Parathyroid adenoma (tissue), 2 donors: Measurements from ENCODE around the gene ABHD1.
"Not testable (repeated sequence)": the region's sequence is repeated elsewhere in the genome, so short reads cannot be mapped to it uniquely, and the experiment has no call there.

ENCODE experiments used
- H2AFZ ChIP-seq: fragments of 300-600 bp; sonication (generic); one replicate; pipeline ENCODE4 v1.7.0; 2017; ENCODE audit warnings: antibody characterized with exemption, mild to moderate bottlenecking
- H3K27ac ChIP-seq: fragments of 300-600 bp; sonication (generic); one replicate; pipeline ENCODE4 v1.7.0; 2017
- H3K27me3 ChIP-seq: fragments of 300-600 bp; sonication (generic); one replicate; pipeline ENCODE4 v1.7.0; 2017; ENCODE audit warnings: low read length; ENCODE audit not compliant: control insufficient read depth, insufficient read depth
- H3K36me3 ChIP-seq: fragments of 300-600 bp; sonication (generic); one replicate; pipeline ENCODE4 v1.7.0; 2017; ENCODE audit warnings: low read length; ENCODE audit not compliant: control insufficient read depth, insufficient read depth
- H3K4me1 ChIP-seq: fragments of 300-600 bp; sonication (generic); one replicate; pipeline ENCODE4 v1.7.0; 2017; ENCODE audit warnings: control low read depth
- H3K4me2 ChIP-seq: fragments of 300-600 bp; sonication (generic); one replicate; pipeline ENCODE4 v1.7.0; 2017; ENCODE audit warnings: low read length
- H3K4me3 ChIP-seq: fragments of 300-600 bp; sonication (generic); one replicate; pipeline ENCODE4 v1.7.0; 2017; ENCODE audit warnings: low read depth, low read length
- H3K79me2 ChIP-seq: fragments of 300-600 bp; sonication (generic); one replicate; pipeline ENCODE4 v1.7.0; 2017; ENCODE audit warnings: control low read depth
- H3K9ac ChIP-seq: fragments of 300-600 bp; sonication (generic); one replicate; pipeline ENCODE4 v1.7.0; 2017; ENCODE audit warnings: mild to moderate bottlenecking
- H3K9me3 ChIP-seq: fragments of 300-600 bp; sonication (generic); one replicate; pipeline ENCODE4 v1.7.0; 2017; ENCODE audit warnings: low read length; ENCODE audit not compliant: control insufficient read depth
- TF ChIP-seq, protein P1 (sequence below): fragments of 300-600 bp; sonication (generic); IDR thresholded peaks from one replicate; pipeline ENCODE4 v1.7.0; 2017; ENCODE audit warnings: antibody characterized with exemption, mild to moderate bottlenecking
- donor health status: primary hyperparathyroidism.

The ABHD1 gene

DNA sequence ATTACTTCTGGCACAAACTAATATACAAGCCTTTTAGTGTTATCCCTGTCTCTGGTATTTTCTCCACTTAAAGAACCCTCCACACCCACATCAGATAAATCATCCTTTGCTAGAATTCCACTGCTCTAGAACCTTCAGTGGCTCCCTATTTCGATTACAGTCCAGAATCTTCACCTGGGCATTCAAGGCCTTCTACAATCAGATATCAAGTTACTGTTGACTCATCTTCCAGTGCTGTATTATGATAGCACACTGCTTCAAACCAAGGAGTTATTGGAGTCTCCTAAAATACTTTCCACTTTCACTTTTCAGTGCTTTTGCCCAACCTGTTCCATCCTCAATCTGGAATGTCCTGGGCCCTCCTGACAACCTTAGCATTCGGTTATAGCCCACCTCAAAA is 8.1 kb upstream of the ABHD1 start:
- Histone ChIP-seq H2AFZ (no peak overlapping the region), H3K27me3 (peaks cover 3% of the 10 kb centered on the region), H3K4me2 (no peak overlapping the region), H3K9me3 (no peaks in the 10 kb centered on the region), H3K4me3 (no peak overlapping the region), H3K79me2 (no peaks in the 10 kb centered on the region), H3K36me3 (no peaks in the 10 kb centered on the region), H3K27ac (no peak overlapping the region), H3K4me1 (no peaks in the 10 kb centered on the region), H3K9ac (no peak overlapping the region)
- TF ChIP-seq, protein P1, sequence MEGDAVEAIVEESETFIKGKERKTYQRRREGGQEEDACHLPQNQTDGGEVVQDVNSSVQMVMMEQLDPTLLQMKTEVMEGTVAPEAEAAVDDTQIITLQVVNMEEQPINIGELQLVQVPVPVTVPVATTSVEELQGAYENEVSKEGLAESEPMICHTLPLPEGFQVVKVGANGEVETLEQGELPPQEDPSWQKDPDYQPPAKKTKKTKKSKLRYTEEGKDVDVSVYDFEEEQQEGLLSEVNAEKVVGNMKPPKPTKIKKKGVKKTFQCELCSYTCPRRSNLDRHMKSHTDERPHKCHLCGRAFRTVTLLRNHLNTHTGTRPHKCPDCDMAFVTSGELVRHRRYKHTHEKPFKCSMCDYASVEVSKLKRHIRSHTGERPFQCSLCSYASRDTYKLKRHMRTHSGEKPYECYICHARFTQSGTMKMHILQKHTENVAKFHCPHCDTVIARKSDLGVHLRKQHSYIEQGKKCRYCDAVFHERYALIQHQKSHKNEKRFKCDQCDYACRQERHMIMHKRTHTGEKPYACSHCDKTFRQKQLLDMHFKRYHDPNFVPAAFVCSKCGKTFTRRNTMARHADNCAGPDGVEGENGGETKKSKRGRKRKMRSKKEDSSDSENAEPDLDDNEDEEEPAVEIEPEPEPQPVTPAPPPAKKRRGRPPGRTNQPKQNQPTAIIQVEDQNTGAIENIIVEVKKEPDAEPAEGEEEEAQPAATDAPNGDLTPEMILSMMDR, result no peak

DNA sequence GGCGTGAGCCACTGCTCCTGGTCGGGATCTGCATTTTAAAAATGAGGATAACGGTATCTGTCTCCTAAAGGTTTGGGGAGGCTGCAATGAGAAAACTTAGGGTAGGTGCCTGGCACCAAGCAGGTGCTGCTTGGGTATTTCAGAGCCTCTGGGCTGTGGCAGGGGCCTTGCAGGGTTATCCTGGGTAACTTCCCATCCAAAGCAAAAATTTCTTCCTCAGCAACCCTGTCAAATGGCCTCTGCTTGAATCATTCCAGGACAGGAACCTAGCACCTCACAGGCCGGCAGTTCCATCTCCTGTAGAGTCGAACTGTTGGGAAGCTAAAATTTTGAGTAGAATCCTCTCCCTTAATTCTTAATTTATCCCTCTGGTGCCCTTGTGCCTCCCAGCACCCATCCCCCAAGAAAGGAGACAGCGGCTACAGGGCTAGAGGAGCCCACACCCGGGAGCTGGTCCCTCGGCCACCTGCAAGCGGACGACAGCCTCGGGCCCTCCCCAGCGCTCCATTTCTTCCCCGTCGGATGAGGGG is 5.6 kb upstream of the ABHD1 start:
- TF ChIP-seq, protein P1, result no peak
- Histone ChIP-seq H3K9me3 (no peaks in the 10 kb centered on the region), H2AFZ (peak overlapping the region; percentile 46), H3K27me3 (peaks cover 3% of the 10 kb centered on the region), H3K36me3 (no peaks in the 10 kb centered on the region), H3K27ac (no peak overlapping the region), H3K4me3 (no peak overlapping the region), H3K9ac (no peak overlapping the region), H3K4me1 (no peaks in the 10 kb centered on the region), H3K79me2 (no peaks in the 10 kb centered on the region), H3K4me2 (no peak overlapping the region)

DNA sequence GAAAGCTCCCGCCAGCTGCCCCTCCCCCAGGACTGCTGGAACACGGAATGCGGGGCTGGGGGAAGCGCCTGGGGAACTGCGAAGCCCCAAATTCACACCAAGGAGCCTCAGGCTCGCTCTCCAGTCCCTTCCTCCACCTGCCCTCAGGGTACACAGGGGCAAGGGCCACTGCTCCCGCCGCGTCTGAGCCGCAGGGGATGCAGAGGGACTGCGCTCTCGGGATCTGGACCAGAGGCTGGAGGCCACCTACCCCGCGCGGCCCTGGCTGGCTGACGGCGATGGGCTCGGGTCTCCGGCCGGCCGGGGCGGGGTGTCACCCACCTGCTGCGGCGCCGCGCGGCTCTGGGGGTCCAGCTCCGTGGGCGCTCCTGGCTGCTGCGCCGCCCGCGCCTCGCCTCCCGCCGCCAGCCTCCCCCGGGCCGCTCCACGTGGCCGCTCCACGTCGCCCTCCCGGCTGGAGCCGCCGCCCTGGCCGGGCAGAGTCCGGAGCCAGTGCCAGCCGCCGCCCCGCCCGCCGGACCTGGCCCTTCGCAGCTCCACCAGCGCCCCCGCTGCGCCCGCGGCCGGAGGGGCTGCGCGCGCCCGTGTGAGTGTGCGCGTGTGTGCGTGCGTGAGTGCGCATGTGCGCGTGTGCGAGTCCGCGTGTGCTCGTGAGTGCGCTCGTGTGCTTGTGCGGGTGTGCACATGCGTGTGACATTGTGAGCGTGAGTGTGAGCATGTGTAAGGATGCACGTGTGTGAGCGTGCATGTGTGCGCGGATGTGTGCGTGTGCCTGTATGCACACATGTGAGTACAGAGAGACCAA is 4.9 kb upstream of the ABHD1 start, which contains the start of gene CGREF1:
Gene CGREF1 (minus strand): TSS at position 604 of the 805 bp plus-strand sequence. CDS start 14,762 bp downstream, outside the sequence.
- Histone ChIP-seq H3K27ac (no peak within 1 kb of the TSS), H3K4me3 (no peak within 1 kb of the TSS), H3K9me3 (no peaks in the 10 kb centered on the region), H3K27me3 (peaks cover 3% of the 10 kb centered on the region), H3K36me3 (no peaks in the 10 kb centered on the region), H2AFZ (peak within 1 kb of the TSS; percentile 46), H3K4me2 (peak within 1 kb of the TSS; percentile 32), H3K4me1 (no peaks in the 10 kb centered on the region), H3K79me2 (no peaks in the 10 kb centered on the region), H3K9ac (no peak within 1 kb of the TSS)
- TF ChIP-seq, protein P1, result no peak

DNA sequence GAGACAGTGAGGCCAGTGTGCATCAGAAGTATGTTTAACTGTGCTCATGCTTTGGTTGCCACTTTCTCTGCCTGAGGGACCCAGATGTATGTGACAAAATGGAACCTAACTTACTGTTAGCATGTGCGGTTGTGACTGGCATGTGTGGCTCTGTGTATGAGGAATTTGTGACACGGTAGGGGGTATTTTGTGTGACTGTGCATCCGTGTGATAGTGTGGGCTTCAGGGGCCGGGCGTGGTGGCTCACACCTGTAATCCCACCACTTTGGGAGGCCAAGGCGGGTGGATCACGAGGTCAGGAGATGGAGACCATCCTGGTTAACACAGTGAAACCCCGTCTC is 4.3 kb upstream of the ABHD1 start:
- peak overlapping the region; percentile 42 for H2AFZ ChIP-seq
- not testable (repeated sequence) for H3K36me3 ChIP-seq, H3K4me2 ChIP-seq, H3K4me3 ChIP-seq, H3K27me3 ChIP-seq, H3K9ac ChIP-seq, H3K4me1 ChIP-seq, H3K27ac ChIP-seq, H3K79me2 ChIP-seq, H3K9me3 ChIP-seq

DNA sequence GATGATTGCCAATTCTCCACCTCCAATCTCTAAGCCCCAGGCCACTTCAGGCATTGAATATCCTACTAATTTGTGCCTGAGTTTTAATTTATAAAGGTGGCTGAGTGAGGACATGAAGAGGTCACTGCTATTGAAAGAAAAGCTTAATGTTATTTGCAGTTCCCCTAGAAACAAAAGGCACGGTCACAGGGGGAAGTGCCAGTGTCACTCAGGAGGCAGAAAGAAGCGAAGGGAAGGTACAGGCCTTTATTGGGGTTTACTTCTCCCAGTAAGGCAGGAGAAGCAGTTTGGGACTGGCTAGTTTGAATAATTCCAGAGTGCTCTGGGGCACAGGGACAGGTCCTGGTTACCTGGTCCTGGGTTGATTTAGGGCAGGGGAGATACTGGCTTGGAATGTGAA is 1.7 kb upstream of the ABHD1 start:
- Histone ChIP-seq H3K27me3 (peaks cover 3% of the 10 kb centered on the region), H3K4me3 (no peak overlapping the region), H3K4me2 (no peak overlapping the region), H3K36me3 (no peaks in the 10 kb centered on the region), H3K4me1 (no peaks in the 10 kb centered on the region), H2AFZ (no peak overlapping the region), H3K27ac (no peak overlapping the region), H3K9me3 (no peaks in the 10 kb centered on the region), H3K79me2 (no peaks in the 10 kb centered on the region), H3K9ac (no peak overlapping the region)
- TF ChIP-seq, protein P1, result no peak
